ENCODE data around the gene ZNF579.
"Not testable (repeated sequence)": the region's sequence is repeated elsewhere in the genome, so short reads cannot be mapped to it uniquely, and the experiment has no call there.

The ZNF579 gene

DNA sequence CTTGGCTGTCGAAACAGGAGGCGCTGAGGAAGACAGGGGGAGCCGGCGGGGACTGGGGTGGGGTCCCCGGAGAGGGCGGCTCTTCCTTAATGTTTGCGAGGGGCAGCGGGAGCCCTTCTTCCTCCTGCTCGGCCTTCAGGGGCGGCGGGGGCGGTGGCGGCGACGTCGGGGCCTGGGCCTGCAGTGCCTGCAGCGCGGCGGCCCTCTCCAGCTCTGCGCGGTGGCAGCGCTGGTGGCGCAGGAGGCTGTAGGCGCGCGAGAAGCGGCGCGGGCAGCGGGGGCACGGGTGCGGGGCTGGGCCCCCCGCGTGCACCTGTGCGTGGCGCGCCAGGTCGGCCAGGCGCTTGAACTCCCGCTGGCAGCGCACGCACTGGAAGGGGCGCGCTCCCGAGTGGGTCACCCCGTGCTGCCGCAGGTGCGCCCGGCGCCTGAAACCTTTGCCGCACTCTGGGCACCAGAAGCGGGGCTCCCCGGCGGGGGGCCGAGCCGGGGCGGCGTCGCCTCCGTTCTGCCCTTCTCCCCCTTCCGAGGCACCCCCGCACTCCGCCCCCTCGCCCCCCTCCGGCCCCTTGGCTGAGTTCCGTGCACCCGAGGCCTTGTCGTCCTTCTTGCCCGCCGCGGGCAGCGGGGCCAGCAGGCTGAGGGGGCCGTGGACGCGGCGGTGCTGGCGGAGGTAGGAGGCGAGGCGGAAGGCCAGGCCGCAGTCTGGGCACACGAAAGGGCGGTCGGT is 2.5 kb downstream of the ZNF579 start:
- no peak for DNase-seq (ENCODE audit: extremely low read depth, low read depth)
- TF ChIP-seq, protein P1, sequence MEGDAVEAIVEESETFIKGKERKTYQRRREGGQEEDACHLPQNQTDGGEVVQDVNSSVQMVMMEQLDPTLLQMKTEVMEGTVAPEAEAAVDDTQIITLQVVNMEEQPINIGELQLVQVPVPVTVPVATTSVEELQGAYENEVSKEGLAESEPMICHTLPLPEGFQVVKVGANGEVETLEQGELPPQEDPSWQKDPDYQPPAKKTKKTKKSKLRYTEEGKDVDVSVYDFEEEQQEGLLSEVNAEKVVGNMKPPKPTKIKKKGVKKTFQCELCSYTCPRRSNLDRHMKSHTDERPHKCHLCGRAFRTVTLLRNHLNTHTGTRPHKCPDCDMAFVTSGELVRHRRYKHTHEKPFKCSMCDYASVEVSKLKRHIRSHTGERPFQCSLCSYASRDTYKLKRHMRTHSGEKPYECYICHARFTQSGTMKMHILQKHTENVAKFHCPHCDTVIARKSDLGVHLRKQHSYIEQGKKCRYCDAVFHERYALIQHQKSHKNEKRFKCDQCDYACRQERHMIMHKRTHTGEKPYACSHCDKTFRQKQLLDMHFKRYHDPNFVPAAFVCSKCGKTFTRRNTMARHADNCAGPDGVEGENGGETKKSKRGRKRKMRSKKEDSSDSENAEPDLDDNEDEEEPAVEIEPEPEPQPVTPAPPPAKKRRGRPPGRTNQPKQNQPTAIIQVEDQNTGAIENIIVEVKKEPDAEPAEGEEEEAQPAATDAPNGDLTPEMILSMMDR (IDR thresholded peaks at IDR 0.05; ENCODE audit: low read depth, low read length) = no peak

GRCh38 chr19:55576746-55577145 is 3.9 kb downstream of the ZNF579 start:
- DNase-seq (ENCODE audit: extremely low read depth, low read depth) = no peak
- TF ChIP-seq, protein P1 (IDR thresholded peaks at IDR 0.05; ENCODE audit: low read depth, low read length) = no peak

- not testable (repeated sequence) for DNase-seq (ENCODE audit: extremely low read depth, low read depth)
Observed at GRCh38 chr19:55573929-55574328, 6.7 kb downstream of the ZNF579 start.

DNA sequence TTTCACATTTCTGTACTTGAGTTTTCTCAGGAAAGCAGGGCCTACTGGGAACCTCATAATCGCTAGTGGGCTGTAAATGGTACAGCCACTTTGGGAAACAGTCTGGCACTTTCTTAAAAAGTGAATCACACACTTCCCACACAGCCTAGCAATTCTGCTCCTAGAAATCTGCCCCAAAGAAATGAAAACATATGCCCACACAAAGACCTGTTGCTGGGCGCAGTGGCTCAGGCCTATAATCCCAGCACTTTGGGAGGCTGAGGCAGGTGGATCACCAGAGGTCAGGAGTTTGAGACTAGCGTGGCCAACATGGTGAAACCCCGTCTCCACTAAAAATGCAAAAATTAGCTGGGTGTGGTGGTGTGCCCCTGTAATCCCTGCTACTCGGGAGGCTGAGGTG is 11.2 kb downstream of the ZNF579 start:
- DNase-seq (ENCODE audit: extremely low read depth, low read depth) = not testable (repeated sequence)

DNA sequence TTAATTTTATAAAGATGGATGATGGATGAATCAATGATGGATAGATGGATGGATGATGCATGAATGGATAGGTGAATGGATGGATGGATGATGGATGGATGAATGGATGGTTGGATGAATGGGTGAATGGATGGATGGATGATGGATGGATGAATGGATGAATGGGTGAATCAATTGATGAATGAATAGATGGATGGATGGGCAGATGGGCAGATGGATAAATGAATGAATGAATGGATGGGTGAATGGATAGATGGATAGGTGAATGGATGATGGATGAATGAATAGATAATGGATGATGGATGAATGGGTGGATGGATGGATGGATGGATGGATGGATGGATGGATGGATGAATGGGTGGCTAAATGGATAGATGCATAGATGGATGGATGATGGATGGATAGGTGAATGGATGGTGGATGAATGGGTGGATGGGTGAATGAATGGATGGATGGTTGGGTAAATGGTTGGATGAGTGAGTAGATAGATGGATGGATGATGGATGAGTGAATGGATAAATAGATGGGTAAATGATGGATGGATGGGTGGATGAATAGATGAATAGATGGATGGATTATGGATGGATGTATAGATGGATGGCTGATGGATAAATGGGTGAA is 12.8 kb downstream of the ZNF579 start:
- DNase-seq (ENCODE audit: extremely low read depth, low read depth) = no peak
- TF ChIP-seq, protein P1 (IDR thresholded peaks at IDR 0.05; ENCODE audit: low read depth, low read length) = no peak

GRCh38 chr19:55566823-55567222 is 13.8 kb downstream of the ZNF579 start:
- DNase-seq (ENCODE audit: extremely low read depth, low read depth) = no peak
- TF ChIP-seq, protein P1 (IDR thresholded peaks at IDR 0.05; ENCODE audit: low read depth, low read length) = no peak

GRCh38 chr19:55563261-55563690 is 17.4 kb downstream of the ZNF579 start:
- TF ChIP-seq, protein P1 (IDR thresholded peaks at IDR 0.05; ENCODE audit: low read depth, low read length) = no peak
- no peak for DNase-seq (ENCODE audit: extremely low read depth, low read depth)

- TF ChIP-seq, protein P1 (IDR thresholded peaks at IDR 0.05; ENCODE audit: low read depth, low read length) = no peak
- DNase-seq (ENCODE audit: extremely low read depth, low read depth) = no peak
Observed at GRCh38 chr19:55559684-55560083, 21.0 kb downstream of the ZNF579 start.

All from AG09319 (cell line).